HEK293T (cell line): ENCODE results near the gene DTD1.

Source experiments
- SP1 ChIP-seq: fragments of 450-650 bp; IDR thresholded peaks from 2 replicates; pipeline ENCODE4 v1.6.1; 2017
- TF ChIP-seq, protein P1 (sequence below): fragments of 450-650 bp; IDR thresholded peaks from 2 replicates; pipeline ENCODE4 v1.6.1; 2016

DNA sequence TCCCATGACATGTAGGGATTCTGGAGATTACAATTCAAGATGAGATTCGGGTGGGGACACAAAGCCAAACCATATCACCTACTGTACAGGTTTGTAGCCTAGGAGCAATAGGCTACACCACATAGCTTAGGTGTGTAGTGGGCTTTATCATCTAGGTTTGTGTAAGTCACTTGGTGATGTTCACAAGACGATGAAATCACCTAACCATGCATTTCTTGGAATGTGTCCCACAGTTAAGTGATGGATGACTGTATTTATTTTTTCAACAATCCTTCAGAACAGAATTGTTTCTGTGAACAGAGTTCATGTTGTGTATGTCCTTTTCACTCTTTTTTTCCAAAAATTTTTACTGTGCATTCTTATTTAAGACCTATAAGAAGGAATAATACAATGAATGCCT is 76.1 kb downstream of the DTD1 start:
- no peak for TF ChIP-seq SP1
- TF ChIP-seq, protein P1, sequence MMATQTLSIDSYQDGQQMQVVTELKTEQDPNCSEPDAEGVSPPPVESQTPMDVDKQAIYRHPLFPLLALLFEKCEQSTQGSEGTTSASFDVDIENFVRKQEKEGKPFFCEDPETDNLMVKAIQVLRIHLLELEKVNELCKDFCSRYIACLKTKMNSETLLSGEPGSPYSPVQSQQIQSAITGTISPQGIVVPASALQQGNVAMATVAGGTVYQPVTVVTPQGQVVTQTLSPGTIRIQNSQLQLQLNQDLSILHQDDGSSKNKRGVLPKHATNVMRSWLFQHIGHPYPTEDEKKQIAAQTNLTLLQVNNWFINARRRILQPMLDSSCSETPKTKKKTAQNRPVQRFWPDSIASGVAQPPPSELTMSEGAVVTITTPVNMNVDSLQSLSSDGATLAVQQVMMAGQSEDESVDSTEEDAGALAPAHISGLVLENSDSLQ = no peak
